Vagina (tissue), 2 donors: Measurements from ENCODE around the gene ELAVL2. TPM values are rescaled to one million over a fixed set of nuclear protein-coding genes. Genes with fewer than 3 reads are reported as not detected.

ENCODE experiments used
- DNase-seq, 2 donors: peaks; one replicate each; pipeline ENCODE4 v3.0.0-alpha.2; 2017; ENCODE audit errors: extremely low spot score in 2 of 2
- H3K27ac ChIP-seq: fragments of 200-600 bp; sonication (generic); one replicate; pipeline ENCODE4 v1.5.1; 2019
- H3K27me3 ChIP-seq: fragments of 200-600 bp; sonication (generic); one replicate; pipeline ENCODE4 v1.5.1; 2019
- H3K36me3 ChIP-seq, 2 donors: fragments of 200-600 bp; sonication (generic); one replicate each; pipeline ENCODE4 v1.5.1; 2017 to 2019
- H3K4me1 ChIP-seq: fragments of 200-600 bp; sonication (generic); one replicate; pipeline ENCODE4 v1.5.1; 2019
- H3K4me3 ChIP-seq, 2 donors: fragments of 200-600 bp; sonication (generic); 1 replicate in 1 of 2; 2 replicates in 1 of 2; pipeline ENCODE4 v1.5.1; 2016 to 2019
- H3K9me3 ChIP-seq: fragments of 200-600 bp; sonication (generic); one replicate; pipeline ENCODE4 v1.5.1; 2019
- POLR2A ChIP-seq, 2 donors: fragments of 450-650 bp; IDR thresholded peaks; one replicate each; pipeline ENCODE4 v1.6.1; 2017; ENCODE audit warnings: antibody characterized with exemption in 2 of 2, mild to moderate bottlenecking in 2 of 2, moderate library complexity in 2 of 2
- POLR2AphosphoS5 ChIP-seq, 2 donors: sonication (generic); formaldehyde crosslinking; IDR thresholded peaks; one replicate each; pipeline ENCODE4 v1.9.0; 2017; ENCODE audit warnings: antibody characterized with exemption in 2 of 2, mild to moderate bottlenecking in 2 of 2, low read depth in 1 of 2; ENCODE audit not compliant: insufficient read depth in 1 of 2
- intact Hi-C: fragments of 100-400 bp; cut with DNase I; formaldehyde crosslinking; loops from one replicate; pipeline ENCODE4 v1.15.1; 2023
- total RNA-seq: library from RNA; depleted of rRNA; stranded (reverse); fragments of >200 nt; gene quantifications from one replicate; pipeline ENCODE4 v1.2.3, GENCODE V29; 2016
- TF ChIP-seq, protein P1 (sequence below), 3 experiments: fragments of 450-650 bp in 2 of 3; fragments of 200-600 bp in 1 of 3; sonication (generic) in 1 of 3; IDR thresholded peaks; one replicate each; pipeline ENCODE4 v1.5.1; 2017 to 2019; ENCODE audit warnings: antibody characterized with exemption in 3 of 3, mild to moderate bottlenecking in 2 of 3, moderate library complexity in 2 of 3

ELAVL2 gene
- total RNA-seq, 1 donor from 2014 or later, result 2.2 TPM

- Histone ChIP-seq H3K27me3 (no peaks in the 10 kb centered on the region), H3K9me3 (no peaks in the 10 kb centered on the region), H3K4me1 (peaks cover 9% of the 10 kb centered on the region), H3K27ac (no peak overlapping the region), H3K4me3 (no peak overlapping the region), H3K36me3 (no peaks in the 10 kb centered on the region)
- intact Hi-C loops, result no loop called here
- no peak for DNase-seq
- TF ChIP-seq POLR2A (IDR thresholded peaks at IDR 0.05), result no peak
- TF ChIP-seq, protein P1, sequence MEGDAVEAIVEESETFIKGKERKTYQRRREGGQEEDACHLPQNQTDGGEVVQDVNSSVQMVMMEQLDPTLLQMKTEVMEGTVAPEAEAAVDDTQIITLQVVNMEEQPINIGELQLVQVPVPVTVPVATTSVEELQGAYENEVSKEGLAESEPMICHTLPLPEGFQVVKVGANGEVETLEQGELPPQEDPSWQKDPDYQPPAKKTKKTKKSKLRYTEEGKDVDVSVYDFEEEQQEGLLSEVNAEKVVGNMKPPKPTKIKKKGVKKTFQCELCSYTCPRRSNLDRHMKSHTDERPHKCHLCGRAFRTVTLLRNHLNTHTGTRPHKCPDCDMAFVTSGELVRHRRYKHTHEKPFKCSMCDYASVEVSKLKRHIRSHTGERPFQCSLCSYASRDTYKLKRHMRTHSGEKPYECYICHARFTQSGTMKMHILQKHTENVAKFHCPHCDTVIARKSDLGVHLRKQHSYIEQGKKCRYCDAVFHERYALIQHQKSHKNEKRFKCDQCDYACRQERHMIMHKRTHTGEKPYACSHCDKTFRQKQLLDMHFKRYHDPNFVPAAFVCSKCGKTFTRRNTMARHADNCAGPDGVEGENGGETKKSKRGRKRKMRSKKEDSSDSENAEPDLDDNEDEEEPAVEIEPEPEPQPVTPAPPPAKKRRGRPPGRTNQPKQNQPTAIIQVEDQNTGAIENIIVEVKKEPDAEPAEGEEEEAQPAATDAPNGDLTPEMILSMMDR (IDR thresholded peaks at IDR 0.05), result no peak
- TF ChIP-seq POLR2AphosphoS5 (IDR thresholded peaks at IDR 0.05; ENCODE audit: insufficient read depth in 1 of 2, low read depth in 1 of 2), result no peak
Measured at GRCh38 chr9:23683611-23684061, 142.4 kb downstream of the ELAVL2 start.

- Histone ChIP-seq H3K9me3 (no peaks in the 10 kb centered on the region), H3K27me3 (no peaks in the 10 kb centered on the region), H3K27ac (no peak overlapping the region), H3K4me3 (no peak overlapping the region), H3K36me3 (no peaks in the 10 kb centered on the region), H3K4me1 (peaks cover 9% of the 10 kb centered on the region)
- no peak for DNase-seq
- no peak for TF ChIP-seq POLR2AphosphoS5 (IDR thresholded peaks at IDR 0.05; ENCODE audit: insufficient read depth in 1 of 2, low read depth in 1 of 2)
- TF ChIP-seq POLR2A (IDR thresholded peaks at IDR 0.05), result no peak
- TF ChIP-seq, protein P1 (IDR thresholded peaks at IDR 0.05), result no peak
- intact Hi-C loops, result no loop called here
Measured at GRCh38 chr9:23682891-23683431, 143.1 kb downstream of the ELAVL2 start.

GRCh38 chr9:23682352-23682751, 143.7 kb downstream of the ELAVL2 start:
- Histone ChIP-seq H3K4me3 (no peak overlapping the region), H3K9me3 (no peaks in the 10 kb centered on the region), H3K27ac (no peak overlapping the region), H3K27me3 (no peaks in the 10 kb centered on the region), H3K4me1 (peaks cover 9% of the 10 kb centered on the region), H3K36me3 (no peaks in the 10 kb centered on the region)
- intact Hi-C loops, result no loop called here
- TF ChIP-seq, protein P1 (IDR thresholded peaks at IDR 0.05), result no peak
- TF ChIP-seq POLR2AphosphoS5 (IDR thresholded peaks at IDR 0.05; ENCODE audit: insufficient read depth in 1 of 2, low read depth in 1 of 2) (no peak), POLR2A (IDR thresholded peaks at IDR 0.05) (no peak)
- no peak for DNase-seq

GRCh38 chr9:23677446-23677845, 148.6 kb downstream of the ELAVL2 start:
- Histone ChIP-seq H3K9me3 (no peaks in the 10 kb centered on the region), H3K4me1 (no peaks in the 10 kb centered on the region)
- TF ChIP-seq, protein P1 (IDR thresholded peaks at IDR 0.05), result no peak
- TF ChIP-seq POLR2AphosphoS5 (IDR thresholded peaks at IDR 0.05; ENCODE audit: insufficient read depth in 1 of 2, low read depth in 1 of 2) (no peak), POLR2A (IDR thresholded peaks at IDR 0.05) (no peak)

DNA sequence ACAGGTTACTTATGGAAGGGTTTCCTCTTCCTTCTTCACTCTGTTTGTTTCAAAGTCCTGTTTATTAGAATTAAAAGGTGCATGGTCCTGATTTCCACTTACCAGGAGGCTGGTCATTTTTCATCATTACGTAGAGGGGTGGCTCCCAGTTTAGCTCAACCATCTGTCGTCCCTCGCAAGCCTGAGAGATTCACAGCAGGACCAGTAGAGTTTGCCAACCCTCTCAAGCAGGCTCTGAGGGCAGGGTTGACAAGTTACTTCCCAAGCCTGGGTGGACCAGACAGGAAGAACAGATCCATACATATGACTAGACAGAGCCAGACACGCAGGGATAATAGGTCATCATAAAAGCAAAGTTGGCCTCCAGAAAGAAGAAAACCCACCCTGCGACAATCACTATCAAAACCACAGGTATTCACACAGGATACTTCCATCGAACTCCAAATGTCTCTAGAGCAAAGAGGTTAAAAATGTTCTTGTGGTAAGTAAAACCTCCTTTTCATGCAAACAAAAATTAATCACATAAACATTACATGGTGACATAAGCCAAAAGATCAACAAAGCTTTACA, 151.9 kb downstream of the ELAVL2 start:
- H3K27me3 ChIP-seq, result no peaks in the 10 kb centered on the region
- H3K9me3 ChIP-seq, result no peaks in the 10 kb centered on the region
- H3K4me1 ChIP-seq, result no peaks in the 10 kb centered on the region
- no peak for DNase-seq
- no peaks in the 10 kb centered on the region for H3K36me3 ChIP-seq
- H3K27ac ChIP-seq, result no peak overlapping the region
- intact Hi-C loops, result no loop called here
- H3K4me3 ChIP-seq, result no peak overlapping the region
- no peak for TF ChIP-seq POLR2AphosphoS5 (IDR thresholded peaks at IDR 0.05; ENCODE audit: insufficient read depth in 1 of 2, low read depth in 1 of 2)
- TF ChIP-seq, protein P1 (IDR thresholded peaks at IDR 0.05), result no peak
- TF ChIP-seq POLR2A (IDR thresholded peaks at IDR 0.05), result no peak

More at GRCh38 chr9:23677446-23677845, 148.6 kb downstream of the ELAVL2 start:
- no peak overlapping the region for H3K27ac ChIP-seq
- no peaks in the 10 kb centered on the region for H3K27me3 ChIP-seq
- intact Hi-C loops, result no loop called here
- H3K4me3 ChIP-seq, result no peak overlapping the region
- DNase-seq, result no peak
- no peaks in the 10 kb centered on the region for H3K36me3 ChIP-seq
